Ecto neural progenitor cell (in vitro differentiated cells): ENCODE data around the gene PRICKLE2.

Source experiments
- DNase-seq: peaks from one replicate; pipeline ENCODE4 v3.0.0-alpha.2; 2018; ENCODE audit warnings: low spot score

The PRICKLE2 gene

DNA sequence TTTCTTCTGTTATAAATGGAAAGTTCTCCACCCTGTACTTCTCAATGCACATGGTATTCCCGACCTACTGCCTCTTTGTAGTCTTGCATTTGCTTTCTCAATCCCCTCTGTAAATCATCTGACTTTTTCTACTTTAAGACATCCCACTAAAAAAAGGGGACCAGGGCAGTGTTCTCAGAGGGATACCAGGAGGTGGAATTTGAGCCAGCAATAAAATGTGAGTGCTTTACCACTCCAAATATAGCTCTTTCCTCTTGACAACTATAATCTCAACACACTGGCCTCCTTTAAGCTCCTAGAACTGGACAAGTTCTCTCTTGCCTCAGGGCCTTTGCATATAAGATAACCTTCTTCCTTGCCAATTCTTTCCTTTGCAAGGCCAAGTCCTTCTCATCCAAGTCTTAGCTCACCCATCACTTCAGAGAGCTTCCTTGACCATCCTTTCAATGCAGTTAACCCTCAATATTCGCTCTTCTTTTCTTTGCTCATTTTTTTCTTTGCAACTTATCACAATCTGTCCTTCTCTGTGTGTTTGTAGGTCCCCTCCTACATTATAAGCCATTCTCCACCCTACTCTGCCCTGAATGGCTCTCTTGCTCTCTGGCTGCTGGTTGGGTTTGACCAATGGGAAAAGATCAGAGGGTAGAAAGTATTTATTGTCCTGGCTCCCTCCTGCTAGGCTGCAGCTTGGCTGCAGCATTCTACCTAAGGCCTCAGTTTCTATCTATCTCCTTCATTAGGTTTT is 93.4 kb downstream of the PRICKLE2 start:
- DNase-seq, result no peak

GRCh38 chr3:64130436-64130835 is 94.8 kb downstream of the PRICKLE2 start:
- DNase-seq, result no peak

GRCh38 chr3:64129581-64129980 is 95.7 kb downstream of the PRICKLE2 start:
- no peak for DNase-seq

- no peak for DNase-seq
These were observed 96.2 kb downstream of the PRICKLE2 start for GRCh38 chr3:64129106-64129505.

GRCh38 chr3:64125561-64125960 is 99.7 kb downstream of the PRICKLE2 start:
- DNase-seq, result no peak

DNA sequence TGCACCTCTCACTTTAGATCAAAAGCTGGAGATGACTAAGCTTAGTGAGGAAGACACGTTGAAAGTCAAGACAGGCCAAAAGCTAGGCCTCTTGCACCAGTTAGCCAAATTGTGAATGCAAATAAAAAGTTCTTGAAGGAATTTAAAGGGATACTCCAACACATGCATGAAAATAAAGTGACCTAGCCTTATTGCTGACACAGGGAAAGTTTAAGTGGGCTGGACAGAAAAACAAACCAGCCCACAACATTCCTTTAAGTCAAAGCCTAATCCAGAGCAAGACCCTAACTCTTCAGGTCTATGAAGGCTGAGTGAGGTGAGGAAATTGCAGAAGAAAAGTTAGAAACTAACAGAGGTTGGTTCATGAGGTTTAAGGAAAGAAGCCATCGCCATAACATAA is 101.3 kb downstream of the PRICKLE2 start:
- no peak for DNase-seq

GRCh38 chr3:64122476-64122875 is 102.8 kb downstream of the PRICKLE2 start:
- DNase-seq, result no peak

DNA sequence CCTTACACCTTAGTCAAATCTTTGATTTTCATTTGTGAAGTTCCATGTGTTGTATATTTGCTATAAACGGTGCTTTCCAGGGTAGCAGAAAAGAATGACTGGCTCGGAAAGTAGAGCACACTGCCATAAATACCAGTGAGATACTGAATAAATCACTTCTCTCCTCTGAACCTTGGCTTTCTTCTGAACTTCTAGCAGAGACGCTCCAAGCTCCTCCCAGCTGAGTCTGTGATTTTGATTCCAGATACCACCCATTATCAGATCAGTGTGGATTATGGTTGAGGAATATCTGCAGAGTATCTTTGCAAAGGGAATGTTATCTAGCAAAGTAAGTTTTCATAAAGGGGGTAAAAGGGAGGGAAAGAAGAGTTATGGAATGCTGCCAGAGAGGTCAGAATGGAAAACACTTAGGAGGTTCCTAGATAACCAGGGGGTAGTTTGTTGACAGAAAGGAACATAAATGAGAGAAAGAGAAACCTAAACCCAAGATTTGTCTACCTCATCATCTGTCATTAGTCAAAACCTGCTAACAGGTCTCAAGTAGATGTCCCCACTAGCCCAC is 103.4 kb downstream of the PRICKLE2 start:
- DNase-seq, result no peak

DNA sequence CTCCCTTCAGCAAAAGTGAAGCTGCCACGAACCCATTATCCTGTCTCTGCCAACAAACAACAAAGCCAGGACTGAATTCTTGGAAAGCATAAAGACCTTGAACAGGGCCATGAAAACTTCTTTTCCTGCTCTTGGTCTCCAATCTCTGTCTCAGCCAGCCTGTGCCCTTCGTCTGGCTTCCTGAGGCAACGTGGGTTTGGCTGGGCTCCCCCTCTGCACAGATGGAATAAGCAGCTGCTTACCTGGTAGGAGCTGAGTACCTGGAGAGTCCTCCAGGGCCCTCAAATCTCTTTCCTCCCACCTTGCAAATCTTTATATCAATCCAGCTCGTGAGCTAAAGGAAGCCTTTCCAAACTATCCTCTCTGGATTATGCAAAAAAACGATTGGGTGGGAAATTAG is 104.4 kb downstream of the PRICKLE2 start:
- DNase-seq, result no peak

DNA sequence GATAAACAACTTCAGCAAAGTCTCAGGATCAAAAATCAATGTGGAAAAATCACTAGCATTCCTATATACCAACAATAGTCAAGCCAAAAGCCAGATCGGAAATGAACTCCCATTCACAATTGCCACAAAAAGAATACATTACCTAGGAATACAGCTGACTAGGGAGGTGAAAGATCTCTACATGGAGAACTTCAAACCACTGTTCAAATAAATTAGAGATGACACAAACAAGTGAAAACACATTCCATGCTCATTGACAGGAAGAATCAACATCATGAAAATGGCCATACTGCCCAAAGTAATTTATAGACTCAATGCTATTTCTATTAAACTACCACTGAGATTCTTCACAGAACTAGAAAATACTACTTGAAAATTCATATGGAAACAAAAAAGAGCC is 107.8 kb downstream of the PRICKLE2 start:
- no peak for DNase-seq

GRCh38 chr3:64114651-64115050 is 110.6 kb downstream of the PRICKLE2 start:
- DNase-seq, result no peak

DNA sequence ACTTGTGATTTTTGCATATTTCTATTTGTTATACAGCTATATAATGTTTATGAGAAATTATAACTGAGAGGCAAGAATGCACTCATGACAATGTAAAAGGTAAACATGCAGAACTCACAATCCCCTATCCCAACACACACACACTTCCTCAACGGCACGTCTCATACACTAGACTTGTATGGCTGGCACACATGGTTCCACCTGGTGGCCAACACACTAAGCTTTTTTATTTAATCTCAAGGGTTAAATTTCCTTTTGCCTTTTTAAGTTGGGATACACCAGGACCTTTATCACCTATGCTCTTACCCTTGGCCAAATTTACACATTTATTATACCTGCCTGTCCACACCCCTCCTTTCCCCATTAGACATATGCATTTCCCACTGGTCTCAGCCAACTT is 113.4 kb downstream of the PRICKLE2 start:
- no peak for DNase-seq

- no peak for DNase-seq
These were observed 114.2 kb downstream of the PRICKLE2 start for GRCh38 chr3:64111083-64111482.

DNA sequence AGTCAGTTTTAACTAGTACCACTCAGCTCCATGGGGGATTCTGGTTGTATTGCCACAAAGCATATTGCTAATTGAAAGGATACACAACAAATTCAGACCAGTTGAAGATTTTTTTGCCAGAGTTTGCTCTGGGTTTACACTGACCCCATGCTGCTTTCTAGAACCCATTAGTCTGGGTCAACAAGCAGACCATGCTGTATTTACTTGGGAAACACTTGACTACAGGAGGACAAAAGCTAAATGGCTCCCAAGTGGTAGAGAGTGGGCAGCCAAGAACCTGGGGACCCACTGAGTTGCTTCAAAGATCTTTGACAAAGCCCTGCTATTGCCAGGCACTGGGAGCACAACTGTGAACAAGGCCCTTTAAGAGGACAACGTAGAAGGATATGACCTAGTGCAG is 115.2 kb downstream of the PRICKLE2 start:
- DNase-seq, result no peak

GRCh38 chr3:64109438-64109837 is 115.8 kb downstream of the PRICKLE2 start:
- peak; percentile 59 for DNase-seq

GRCh38 chr3:64108784-64109317 is 116.4 kb downstream of the PRICKLE2 start:
- DNase-seq, result no peak

- no peak for DNase-seq
These were observed 117.0 kb downstream of the PRICKLE2 start for GRCh38 chr3:64108231-64108630.

DNA sequence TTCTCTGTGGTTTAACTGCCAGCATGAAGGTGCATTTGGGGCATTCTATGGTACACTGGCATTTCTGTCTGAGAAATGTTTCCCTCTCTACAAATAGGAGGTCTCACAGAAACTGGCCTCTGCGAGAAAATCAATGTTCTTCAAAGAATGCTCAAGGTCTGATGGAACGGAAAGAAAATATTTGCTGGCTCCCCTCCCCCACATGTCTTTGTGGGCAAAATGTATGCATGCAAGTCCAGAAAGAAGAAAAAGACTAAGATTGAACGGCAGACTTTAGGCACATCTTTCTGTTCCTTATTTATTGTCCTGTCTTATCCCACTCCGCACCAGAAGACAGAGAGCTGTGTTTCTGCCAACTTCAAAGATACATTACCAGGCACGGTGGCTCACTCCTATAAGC is 118.1 kb downstream of the PRICKLE2 start:
- no peak for DNase-seq

- DNase-seq, result no peak
These were observed 119.5 kb downstream of the PRICKLE2 start for GRCh38 chr3:64105816-64106215.

- no peak for DNase-seq
These were observed 120.6 kb downstream of the PRICKLE2 start for GRCh38 chr3:64104691-64105111.

GRCh38 chr3:64104006-64104405 is 121.3 kb downstream of the PRICKLE2 start:
- no peak for DNase-seq

DNA sequence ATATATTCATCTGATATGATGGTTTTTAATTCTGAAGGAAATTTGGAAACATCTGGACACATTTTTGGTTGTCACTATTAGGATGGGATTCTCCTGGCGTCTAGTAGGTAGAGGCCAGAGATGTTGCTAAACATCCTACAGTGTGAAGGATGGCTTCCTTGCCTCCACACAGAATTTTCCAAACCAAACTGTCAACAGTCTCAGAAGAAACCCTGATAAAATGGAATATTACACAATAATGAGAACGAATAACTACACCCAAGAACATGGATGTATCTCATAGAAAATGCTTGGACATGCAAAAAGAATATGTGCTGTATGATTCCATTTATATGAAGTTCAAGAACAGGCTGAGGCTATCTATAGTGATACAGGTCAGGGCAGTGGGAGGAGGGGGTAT is 122.1 kb downstream of the PRICKLE2 start:
- no peak for DNase-seq

DNA sequence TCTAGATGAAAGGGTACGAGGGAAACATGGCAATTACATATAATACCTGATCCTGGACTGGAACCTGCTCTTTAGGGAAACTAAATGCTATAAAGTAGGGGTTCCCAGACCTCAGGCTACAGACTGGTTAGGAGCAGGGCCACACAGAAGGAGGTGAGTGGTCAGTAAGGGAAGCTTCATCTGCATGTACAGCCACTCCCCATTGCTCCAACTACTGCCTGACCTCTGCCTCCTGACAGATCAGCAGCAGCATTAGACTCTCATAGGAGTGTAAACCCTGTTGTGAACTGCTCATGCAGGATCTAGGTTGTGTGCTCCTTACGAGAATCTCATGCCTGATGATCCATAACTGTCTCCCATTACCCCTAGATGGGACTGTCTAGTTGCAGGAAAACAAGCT is 123.1 kb downstream of the PRICKLE2 start:
- no peak for DNase-seq

- DNase-seq, result no peak
These were observed 126.0 kb downstream of the PRICKLE2 start for GRCh38 chr3:64099316-64099715.
